ENCODE data around the gene TMPRSS11B. TPM values are rescaled to one million over a fixed set of nuclear protein-coding genes. Genes with fewer than 3 reads are reported as not detected.
A peak's percentile ranks its signal among the peaks of the same experiment; 100 is the strongest.

The TMPRSS11B gene
- total RNA-seq, result under 1 TPM; 0.15 to 0.18 TPM
- polyA plus RNA-seq (2013, experiment 1 of 2), result not detected
- not detected for polyA plus RNA-seq (2013, experiment 2 of 2)
- long read RNA-seq, experiment 1, result 0 reads
- long read RNA-seq, experiment 2, partial matches to known transcripts, result 1 of 1 reads
- long read RNA-seq, experiment 2, other reads (novel, unspliced or antisense), result 0 of 1 reads
- long read RNA-seq, experiment 3, result 0 reads
- long read RNA-seq, experiment 4, result 0 reads

GRCh38 chr4:68245594-68245993 lies at the start of gene TMPRSS11B:
TMPRSS11B (minus strand) TSS chr4:68245694; CDS start chr4:68245558, 136 bp downstream.
- H3K27me3 Mint-ChIP-seq (ENCODE audit: insufficient read depth), result no peaks in the 10 kb centered on the region
- no peaks in the 10 kb centered on the region for H3K27me3 ChIP-seq (ENCODE audit: control insufficient read depth, insufficient read depth, low read length, poor library complexity, severe bottlenecking)
- 91 to 100% methylated on average over 1 to 6 of the region's 6 CpGs for WGBS, 2 experiments (ENCODE audit: insufficient coverage in 1 of 2, insufficient read length in 1 of 2)
- no peaks in the 10 kb centered on the region for H3K4me1 ChIP-seq (ENCODE audit: control insufficient read depth, insufficient read depth, low read length)
- no peaks in the 10 kb centered on the region for H3K9me3 Mint-ChIP-seq
- no peak within 1 kb of the TSS for H3K9ac ChIP-seq (ENCODE audit: extremely low read depth, low read length, poor library complexity, severe bottlenecking)
- no peak for TF ChIP-seq CTCF (conservative IDR thresholded peaks at IDR 0.05)
- no peak within 1 kb of the TSS for H3K4me3 ChIP-seq (ENCODE audit: low read length)
- no peaks in the 10 kb centered on the region for H3K9me3 ChIP-seq (ENCODE audit: control insufficient read depth, low read length)
- no peak for DNase-seq
- peaks cover 2% of the 10 kb centered on the region for H3K4me1 Mint-ChIP-seq
- H3K36me3 ChIP-seq (ENCODE audit: control insufficient read depth, insufficient read depth, low read length), result no peaks in the 10 kb centered on the region
- no peaks in the 10 kb centered on the region for H3K36me3 Mint-ChIP-seq (ENCODE audit: low read depth)
- H3K4me3 Mint-ChIP-seq, result no peak within 1 kb of the TSS
- no peak within 1 kb of the TSS for H3K27ac ChIP-seq (ENCODE audit: low read depth, low read length)
- H3K27ac Mint-ChIP-seq, result no peak within 1 kb of the TSS

- Histone ChIP-seq H3K9me3 (ENCODE audit: control insufficient read depth, low read length) (peaks cover 10% of the 10 kb centered on the region), H3K27ac (ENCODE audit: low read depth, low read length) (no peak overlapping the region), H3K4me3 (ENCODE audit: low read length) (no peak overlapping the region), H3K9ac (ENCODE audit: extremely low read depth, low read length, poor library complexity, severe bottlenecking) (no peak overlapping the region), H3K4me1 (ENCODE audit: control insufficient read depth, insufficient read depth, low read length) (peaks cover 10% of the 10 kb centered on the region), H3K36me3 (ENCODE audit: control insufficient read depth, insufficient read depth, low read length) (no peaks in the 10 kb centered on the region), H3K27me3 (ENCODE audit: control insufficient read depth, insufficient read depth, low read length, poor library complexity, severe bottlenecking) (no peaks in the 10 kb centered on the region)
- Mint-ChIP-seq H3K4me3 (no peak overlapping the region), H3K27me3 (ENCODE audit: insufficient read depth) (no peaks in the 10 kb centered on the region), H3K27ac (no peak overlapping the region), H3K36me3 (ENCODE audit: low read depth) (peaks cover 5% of the 10 kb centered on the region), H3K4me1 (peaks cover 12% of the 10 kb centered on the region), H3K9me3 (peaks cover 25% of the 10 kb centered on the region)
- TF ChIP-seq CTCF (conservative IDR thresholded peaks at IDR 0.05), result no peak
- no peak for DNase-seq
- 93% methylated on average over 1 of the region's 1 CpG; no CpG with 5 or more reads in 1 of the 2 experiments for WGBS, 2 experiments (ENCODE audit: insufficient coverage in 1 of 2, insufficient read length in 1 of 2)
Observed at GRCh38 chr4:68291256-68291655, 45.8 kb upstream of the TMPRSS11B start.

GRCh38 chr4:68288393-68288740 lies 42.9 kb upstream of the TMPRSS11B start:
- H3K4me3 ChIP-seq (ENCODE audit: low read length), result no peak overlapping the region
- H3K27ac ChIP-seq (ENCODE audit: low read depth, low read length), result no peak overlapping the region
- H3K27me3 ChIP-seq (ENCODE audit: control insufficient read depth, insufficient read depth, low read length, poor library complexity, severe bottlenecking), result no peaks in the 10 kb centered on the region
- WGBS, 2 experiments (ENCODE audit: insufficient coverage in 1 of 2, insufficient read length in 1 of 2), result 57 to 63% methylated on average over 1 to 2 of the region's 2 CpGs
- no peaks in the 10 kb centered on the region for H3K27me3 Mint-ChIP-seq (ENCODE audit: insufficient read depth)
- H3K36me3 Mint-ChIP-seq (ENCODE audit: low read depth), result peaks cover 5% of the 10 kb centered on the region
- H3K4me1 ChIP-seq (ENCODE audit: control insufficient read depth, insufficient read depth, low read length), result peaks cover 10% of the 10 kb centered on the region
- H3K4me3 Mint-ChIP-seq, result no peak overlapping the region
- H3K27ac Mint-ChIP-seq, result peak overlapping the region; percentile 3
- peaks cover 20% of the 10 kb centered on the region for H3K4me1 Mint-ChIP-seq
- TF ChIP-seq CTCF (conservative IDR thresholded peaks at IDR 0.05), result no peak
- H3K9me3 ChIP-seq (ENCODE audit: control insufficient read depth, low read length), result peaks cover 10% of the 10 kb centered on the region
- DNase-seq, result no peak
- H3K9ac ChIP-seq (ENCODE audit: extremely low read depth, low read length, poor library complexity, severe bottlenecking), result no peak overlapping the region
- H3K9me3 Mint-ChIP-seq, result peaks cover 17% of the 10 kb centered on the region
- no peaks in the 10 kb centered on the region for H3K36me3 ChIP-seq (ENCODE audit: control insufficient read depth, insufficient read depth, low read length)
